Measurements from ENCODE around the gene SUMF2. TPM values are rescaled to one million over a fixed set of nuclear protein-coding genes. Genes with fewer than 3 reads are reported as not detected.

The SUMF2 gene
- total and polyA plus RNA-seq, 2 donors = 62.9 to 104 TPM

Small RNAs within 50 kb of the gene (small RNA-seq; reads per million reads assigned to genes)
- gene SNORA15 (not detected), gene SNORA22B (not detected)

Other genes starting within 250 kb of the SUMF2 start
- not detected for gene SEPTIN14, start 201.5 kb upstream of the SUMF2 start, total RNA-seq
- not detected for gene SEPTIN14, start 201.5 kb upstream of the SUMF2 start, polyA plus RNA-seq
- gene ZNF713, start 176.8 kb upstream of the SUMF2 start, total RNA-seq = 16.3 TPM
- gene ZNF713, start 176.8 kb upstream of the SUMF2 start, polyA plus RNA-seq = 1.6 TPM
- 15.1 TPM for gene MRPS17, start 112.4 kb upstream of the SUMF2 start, total RNA-seq
- 14.9 TPM for gene MRPS17, start 112.4 kb upstream of the SUMF2 start, polyA plus RNA-seq
- gene NIPSNAP2, start 99.7 kb upstream of the SUMF2 start, total RNA-seq = 75.4 TPM
- gene NIPSNAP2, start 99.7 kb upstream of the SUMF2 start, polyA plus RNA-seq = 67.8 TPM
- gene PSPH, start 12.8 kb upstream of the SUMF2 start, total RNA-seq = 19.9 TPM
- 6.9 TPM for gene PSPH, start 12.8 kb upstream of the SUMF2 start, polyA plus RNA-seq
- 133 TPM for gene CCT6A, start 12.5 kb upstream of the SUMF2 start, total RNA-seq
- 90.8 TPM for gene CCT6A, start 12.5 kb upstream of the SUMF2 start, polyA plus RNA-seq
- 3.6 TPM for gene PHKG1, start 28.7 kb downstream of the SUMF2 start, total RNA-seq
- 13.0 TPM for gene PHKG1, start 28.7 kb downstream of the SUMF2 start, polyA plus RNA-seq
- 156 TPM for gene CHCHD2, start 42.2 kb downstream of the SUMF2 start, total RNA-seq
- gene CHCHD2, start 42.2 kb downstream of the SUMF2 start, polyA plus RNA-seq = 495 TPM
- 0.79 TPM for gene NUPR2, start 52.1 kb downstream of the SUMF2 start, total RNA-seq
- gene NUPR2, start 52.1 kb downstream of the SUMF2 start, polyA plus RNA-seq = not detected

All from urinary bladder (tissue), 2 donors.